A549 (cell line): ENCODE data around the gene GGCX. TPM values are rescaled to one million over a fixed set of nuclear protein-coding genes. Genes with fewer than 3 reads are reported as not detected.

Experiments
- BHLHE40 ChIP-seq: IDR thresholded peaks from 2 replicates; pipeline ENCODE4 v1.6.1; 2012; ENCODE audit warnings: low read depth, low read length, inconsistent platforms
- CBX2 ChIP-seq: fragments of 200-600 bp; sonication (generic); IDR thresholded peaks from 2 replicates; pipeline ENCODE4 v1.6.1; 2016; ENCODE audit warnings: low read depth, mild to moderate bottlenecking, borderline replicate concordance
- CBX8 ChIP-seq: fragments of 200-600 bp; sonication (generic); IDR thresholded peaks from 2 replicates; pipeline ENCODE4 v1.6.1; 2016
- CEBPB ChIP-seq, 2 experiments: fragments of >200 bp in 1 of 2; sonication (Bioruptor Twin) in 1 of 2; formaldehyde crosslinking in 1 of 2; IDR thresholded peaks; 2 replicates each; pipeline ENCODE4 v1.6.1; 2012 to 2016
- CHD2 ChIP-seq: fragments of 150-350 bp; IDR thresholded peaks from 2 replicates; pipeline ENCODE4 v1.6.1; 2014; ENCODE audit warnings: low read length; ENCODE audit not compliant: partially characterized antibody
- CHD4 ChIP-seq: fragments of 200-600 bp; sonication (generic); IDR thresholded peaks from 2 replicates; pipeline ENCODE4 v1.6.1; 2016; ENCODE audit warnings: antibody characterized with exemption, mild to moderate bottlenecking, borderline replicate concordance
- EHF ChIP-seq: fragments of 250-450 bp; sonication (Bioruptor Pico); IDR thresholded peaks from 2 replicates; pipeline ENCODE4 v1.5.0; 2020; ENCODE audit warnings: mild to moderate bottlenecking
- EP300 ChIP-seq, 2 experiments: fragments of >200 bp; sonication (Bioruptor Twin); formaldehyde crosslinking; IDR thresholded peaks; 2 replicates in 1 of 2; 3 replicates in 1 of 2; pipeline ENCODE4 v1.6.1; 2016 to 2017
- ESRRA ChIP-seq: fragments of 150-350 bp; IDR thresholded peaks from 2 replicates; pipeline ENCODE4 v1.6.1; 2014; ENCODE audit warnings: mild to moderate bottlenecking, low read length, borderline replicate concordance
- FOSB ChIP-seq: fragments of 250-450 bp; sonication (Bioruptor Pico); IDR thresholded peaks from 2 replicates; pipeline ENCODE4 v1.5.0; 2020; ENCODE audit warnings: mild to moderate bottlenecking, moderate library complexity
- FOXS1 ChIP-seq: fragments of 250-450 bp; sonication (Bioruptor Pico); IDR thresholded peaks from 2 replicates; pipeline ENCODE4 v1.5.0; 2020; ENCODE audit warnings: mild to moderate bottlenecking, moderate library complexity
- GATA3 ChIP-seq: IDR thresholded peaks from 2 replicates; pipeline ENCODE4 v1.6.1; 2012; ENCODE audit warnings: borderline replicate concordance
- HDAC2 ChIP-seq: fragments of 200-600 bp; sonication (generic); IDR thresholded peaks from 2 replicates; pipeline ENCODE4 v1.6.1; 2016
- HEYL ChIP-seq: fragments of 250-450 bp; sonication (Bioruptor Pico); IDR thresholded peaks from 2 replicates; pipeline ENCODE4 v1.8.0; 2021; ENCODE audit warnings: mild to moderate bottlenecking, moderate library complexity
- HOXA7 ChIP-seq: fragments of 250-450 bp; sonication (Bioruptor Pico); IDR thresholded peaks from 2 replicates; pipeline ENCODE4 v1.5.0; 2020; ENCODE audit warnings: mild to moderate bottlenecking, moderate library complexity
- HOXB5 ChIP-seq: fragments of 250-450 bp; sonication (Bioruptor Pico); IDR thresholded peaks from 2 replicates; pipeline ENCODE4 v1.5.0; 2020; ENCODE audit warnings: mild to moderate bottlenecking, moderate library complexity
- JUN ChIP-seq, 2 experiments: fragments of >200 bp; sonication (Bioruptor Twin); formaldehyde crosslinking; IDR thresholded peaks; 2 replicates in 1 of 2; 3 replicates in 1 of 2; pipeline ENCODE4 v1.6.1; 2016 to 2017
- JUNB ChIP-seq: fragments of >200 bp; sonication (Bioruptor Twin); formaldehyde crosslinking; IDR thresholded peaks from 2 replicates; pipeline ENCODE4 v1.6.1; 2016
- KDM1A ChIP-seq: fragments of 200-600 bp; sonication (generic); IDR thresholded peaks from 2 replicates; pipeline ENCODE4 v1.6.1; 2016; ENCODE audit warnings: low read depth, mild to moderate bottlenecking
- KDM5A ChIP-seq: fragments of 200-600 bp; sonication (generic); IDR thresholded peaks from 2 replicates; pipeline ENCODE4 v1.6.1; 2016; ENCODE audit warnings: antibody characterized with exemption, mild to moderate bottlenecking
- MAFK ChIP-seq: fragments of 450-650 bp; IDR thresholded peaks from 2 replicates; pipeline ENCODE4 v1.6.1; 2014; ENCODE audit not compliant: partially characterized antibody
- MAZ ChIP-seq: fragments of 150-350 bp; IDR thresholded peaks from 2 replicates; pipeline ENCODE4 v1.6.1; 2014; ENCODE audit warnings: antibody characterized with exemption, low read depth, low read length, borderline replicate concordance
- MYC ChIP-seq: IDR thresholded peaks from 2 replicates; pipeline ENCODE4 v1.6.1; 2012; ENCODE audit warnings: mild to moderate bottlenecking, inconsistent platforms, low read length, improper control_type of control experiment, borderline replicate concordance
- NFE2L2 ChIP-seq: fragments of 150-350 bp; conservative IDR thresholded peaks from 2 replicates; pipeline ENCODE4 v1.6.1; 2014; ENCODE audit warnings: low read length
- NPAS2 ChIP-seq: fragments of 250-450 bp; sonication (Bioruptor Pico); IDR thresholded peaks from 2 replicates; pipeline ENCODE4 v1.8.0; 2022; ENCODE audit warnings: mild to moderate bottlenecking, moderate library complexity, borderline replicate concordance
- NR3C1 ChIP-seq: fragments of >200 bp; sonication (Bioruptor Twin); formaldehyde crosslinking; IDR thresholded peaks from 3 replicates; pipeline ENCODE4 v1.6.1; 2017
- PHF8 ChIP-seq: fragments of 200-600 bp; sonication (generic); IDR thresholded peaks from 2 replicates; pipeline ENCODE4 v1.6.1; 2016; ENCODE audit warnings: low read depth, mild to moderate bottlenecking, antibody characterized with exemption, moderate library complexity, borderline replicate concordance
- POLR2A ChIP-seq: IDR thresholded peaks from 2 replicates; pipeline ENCODE4 v1.6.1; 2012; ENCODE audit warnings: mild to moderate bottlenecking, low read length
- RARB ChIP-seq: fragments of 250-450 bp; sonication (Bioruptor Pico); IDR thresholded peaks from 2 replicates; pipeline ENCODE4 v1.8.0; 2021; ENCODE audit warnings: mild to moderate bottlenecking, moderate library complexity
- RCOR1 ChIP-seq: fragments of 150-350 bp; IDR thresholded peaks from 2 replicates; pipeline ENCODE4 v1.6.1; 2014; ENCODE audit warnings: antibody characterized with exemption, low read length, low read depth
- RFX5 ChIP-seq: fragments of 450-650 bp; IDR thresholded peaks from 2 replicates; pipeline ENCODE4 v1.7.1; 2014; ENCODE audit warnings: antibody characterized with exemption, mild to moderate bottlenecking, moderate library complexity
- RNF2 ChIP-seq: fragments of 200-600 bp; sonication (generic); IDR thresholded peaks from 2 replicates; pipeline ENCODE4 v1.6.1; 2016; ENCODE audit warnings: low read depth, mild to moderate bottlenecking, antibody characterized with exemption, moderate library complexity, borderline replicate concordance
- SREBF2 ChIP-seq: fragments of 450-650 bp; IDR thresholded peaks from 2 replicates; pipeline ENCODE4 v1.6.1; 2014; ENCODE audit warnings: mild to moderate bottlenecking, moderate library complexity
- TFCP2L1 ChIP-seq: fragments of 250-450 bp; sonication (Bioruptor Pico); IDR thresholded peaks from 2 replicates; pipeline ENCODE4 v1.5.0; 2021; ENCODE audit warnings: mild to moderate bottlenecking
- TP53 ChIP-seq: fragments of 250-450 bp; sonication (Bioruptor Pico); IDR thresholded peaks from 2 replicates; pipeline ENCODE4 v1.5.0; 2021; ENCODE audit warnings: mild to moderate bottlenecking, moderate library complexity
- ZC3H11A ChIP-seq: fragments of 450-650 bp; IDR thresholded peaks from 2 replicates; pipeline ENCODE4 v1.6.1; 2014; ENCODE audit warnings: antibody characterized with exemption, mild to moderate bottlenecking
- polyA plus RNA-seq, 4 experiments: library from polyadenylated mRNA; depleted of rRNA in 3 of 4; stranded (reverse); fragments of >200 nt; fragmentation: RNase III in 1 of 4; extraction: RNeasy Plus Mini Kit Qiagen cat#74134 plus additional on column Dnase treatment in 1 of 4; gene quantifications; 2 replicates in 3 of 4; 3 replicates in 1 of 4; pipeline ENCODE4 v1.2.3, GENCODE V29; 2011 to 2017
- TF ChIP-seq, protein P1 (sequence below): IDR thresholded peaks from 2 replicates; pipeline ENCODE4 v1.6.1; 2012
- TF ChIP-seq, protein P2 (sequence below): fragments of 250-450 bp; sonication (Bioruptor Pico); IDR thresholded peaks from 2 replicates; pipeline ENCODE4 v1.5.0; 2021; ENCODE audit warnings: mild to moderate bottlenecking, moderate library complexity, borderline replicate concordance
- TF ChIP-seq, protein P3 (sequence below): fragments of >200 bp; sonication (Bioruptor Twin); formaldehyde crosslinking; IDR thresholded peaks from 3 replicates; pipeline ENCODE4 v1.5.1; 2016
- TF ChIP-seq, protein P4 (sequence below): fragments of 450-650 bp; IDR thresholded peaks from 2 replicates; pipeline ENCODE4 v1.6.1; 2014; ENCODE audit warnings: antibody characterized with exemption
- TF ChIP-seq, protein P5 (sequence below): fragments of >200 bp; sonication (Bioruptor Twin); formaldehyde crosslinking; IDR thresholded peaks from 2 replicates; pipeline ENCODE4 v1.6.1; 2016

The GGCX gene
- polyA plus RNA-seq, 2 of the 4 experiments (the other 2 are of a cell fraction), result 39.0 to 55.1 TPM

DNA sequence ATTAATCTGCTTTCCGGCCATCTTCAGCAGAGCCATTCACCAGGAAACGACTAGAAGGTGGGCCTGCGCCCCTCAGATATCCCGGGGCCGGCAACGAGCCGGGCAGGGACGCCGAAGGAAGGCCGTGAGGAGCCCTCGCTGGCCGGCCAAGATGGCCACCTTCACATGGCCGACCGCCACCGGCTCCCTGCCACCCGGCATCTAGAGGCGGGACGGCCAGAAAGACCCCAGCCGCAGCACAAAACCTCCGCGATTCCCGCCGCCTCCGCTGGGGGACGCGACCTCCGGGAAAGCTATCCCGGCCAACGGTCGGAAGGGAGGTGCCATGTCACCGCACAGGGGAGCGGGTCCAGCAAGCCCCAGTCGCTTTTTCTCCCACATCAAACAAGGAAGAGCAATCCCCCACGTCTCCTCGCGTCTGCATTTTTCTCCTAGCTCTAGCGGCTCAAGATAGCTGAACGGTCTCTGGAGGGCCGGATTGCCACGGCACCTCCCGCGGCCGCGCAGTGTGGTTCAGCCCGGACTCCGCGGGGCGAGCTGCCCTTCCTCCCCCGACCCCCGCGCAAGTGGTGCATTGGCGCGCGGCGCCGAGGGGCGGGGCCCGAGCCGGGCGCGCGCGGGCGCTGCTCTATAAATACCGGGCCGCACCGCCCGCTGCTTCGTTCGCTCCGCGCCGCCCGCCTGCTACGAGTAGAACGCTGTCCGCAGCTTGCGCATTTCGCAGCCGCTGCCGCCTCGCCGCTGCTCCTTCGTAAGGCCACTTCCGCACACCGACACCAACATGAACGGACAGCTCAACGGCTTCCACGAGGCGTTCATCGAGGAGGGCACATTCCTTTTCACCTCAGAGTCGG is 22.6 kb downstream of the GGCX start, which contains the start of gene MAT2A (continued):
- no peak for TF ChIP-seq NFE2L2
- no peak for TF ChIP-seq RCOR1
- no peak; the same call in 1 of the 2 replicates for TF ChIP-seq HDAC2
- 0 out of 2 replicates have a peak, but pooled peaks have one; percentile 41 for TF ChIP-seq TP53 (CRISPR knock-in tag)
- TF ChIP-seq, protein P1, sequence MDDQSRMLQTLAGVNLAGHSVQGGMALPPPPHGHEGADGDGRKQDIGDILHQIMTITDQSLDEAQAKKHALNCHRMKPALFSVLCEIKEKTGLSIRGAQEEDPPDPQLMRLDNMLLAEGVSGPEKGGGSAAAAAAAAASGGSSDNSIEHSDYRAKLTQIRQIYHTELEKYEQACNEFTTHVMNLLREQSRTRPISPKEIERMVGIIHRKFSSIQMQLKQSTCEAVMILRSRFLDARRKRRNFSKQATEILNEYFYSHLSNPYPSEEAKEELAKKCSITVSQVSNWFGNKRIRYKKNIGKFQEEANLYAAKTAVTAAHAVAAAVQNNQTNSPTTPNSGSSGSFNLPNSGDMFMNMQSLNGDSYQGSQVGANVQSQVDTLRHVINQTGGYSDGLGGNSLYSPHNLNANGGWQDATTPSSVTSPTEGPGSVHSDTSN, result peak; percentile 84
- TF ChIP-seq FOSB, result no peak
- no peak for TF ChIP-seq CBX8
- TF ChIP-seq, protein P2, sequence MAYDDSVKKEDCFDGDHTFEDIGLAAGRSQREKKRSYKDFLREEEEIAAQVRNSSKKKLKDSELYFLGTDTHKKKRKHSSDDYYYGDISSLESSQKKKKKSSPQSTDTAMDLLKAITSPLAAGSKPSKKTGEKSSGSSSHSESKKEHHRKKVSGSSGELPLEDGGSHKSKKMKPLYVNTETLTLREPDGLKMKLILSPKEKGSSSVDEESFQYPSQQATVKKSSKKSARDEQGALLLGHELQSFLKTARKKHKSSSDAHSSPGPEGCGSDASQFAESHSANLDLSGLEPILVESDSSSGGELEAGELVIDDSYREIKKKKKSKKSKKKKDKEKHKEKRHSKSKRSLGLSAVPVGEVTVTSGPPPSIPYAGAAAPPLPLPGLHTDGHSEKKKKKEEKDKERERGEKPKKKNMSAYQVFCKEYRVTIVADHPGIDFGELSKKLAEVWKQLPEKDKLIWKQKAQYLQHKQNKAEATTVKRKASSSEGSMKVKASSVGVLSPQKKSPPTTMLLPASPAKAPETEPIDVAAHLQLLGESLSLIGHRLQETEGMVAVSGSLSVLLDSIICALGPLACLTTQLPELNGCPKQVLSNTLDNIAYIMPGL (CRISPR knock-in tag), result peak; percentile 57; the same call in 1 of the 2 replicates
- TF ChIP-seq KDM5A, result no peak
- TF ChIP-seq, protein P3, sequence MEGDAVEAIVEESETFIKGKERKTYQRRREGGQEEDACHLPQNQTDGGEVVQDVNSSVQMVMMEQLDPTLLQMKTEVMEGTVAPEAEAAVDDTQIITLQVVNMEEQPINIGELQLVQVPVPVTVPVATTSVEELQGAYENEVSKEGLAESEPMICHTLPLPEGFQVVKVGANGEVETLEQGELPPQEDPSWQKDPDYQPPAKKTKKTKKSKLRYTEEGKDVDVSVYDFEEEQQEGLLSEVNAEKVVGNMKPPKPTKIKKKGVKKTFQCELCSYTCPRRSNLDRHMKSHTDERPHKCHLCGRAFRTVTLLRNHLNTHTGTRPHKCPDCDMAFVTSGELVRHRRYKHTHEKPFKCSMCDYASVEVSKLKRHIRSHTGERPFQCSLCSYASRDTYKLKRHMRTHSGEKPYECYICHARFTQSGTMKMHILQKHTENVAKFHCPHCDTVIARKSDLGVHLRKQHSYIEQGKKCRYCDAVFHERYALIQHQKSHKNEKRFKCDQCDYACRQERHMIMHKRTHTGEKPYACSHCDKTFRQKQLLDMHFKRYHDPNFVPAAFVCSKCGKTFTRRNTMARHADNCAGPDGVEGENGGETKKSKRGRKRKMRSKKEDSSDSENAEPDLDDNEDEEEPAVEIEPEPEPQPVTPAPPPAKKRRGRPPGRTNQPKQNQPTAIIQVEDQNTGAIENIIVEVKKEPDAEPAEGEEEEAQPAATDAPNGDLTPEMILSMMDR, result peak; percentile 60
- peak; percentile 100 for TF ChIP-seq PHF8
- TF ChIP-seq, protein P4, sequence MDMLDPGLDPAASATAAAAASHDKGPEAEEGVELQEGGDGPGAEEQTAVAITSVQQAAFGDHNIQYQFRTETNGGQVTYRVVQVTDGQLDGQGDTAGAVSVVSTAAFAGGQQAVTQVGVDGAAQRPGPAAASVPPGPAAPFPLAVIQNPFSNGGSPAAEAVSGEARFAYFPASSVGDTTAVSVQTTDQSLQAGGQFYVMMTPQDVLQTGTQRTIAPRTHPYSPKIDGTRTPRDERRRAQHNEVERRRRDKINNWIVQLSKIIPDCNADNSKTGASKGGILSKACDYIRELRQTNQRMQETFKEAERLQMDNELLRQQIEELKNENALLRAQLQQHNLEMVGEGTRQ, result no peak
- no peak; a peak in 1 of 4 replicates for TF ChIP-seq CEBPB (IDR thresholded peaks at IDR 0.05)
- TF ChIP-seq EP300 (IDR thresholded peaks at IDR 0.05), result no peak
- no peak for TF ChIP-seq KDM1A
- TF ChIP-seq TFCP2L1 (CRISPR knock-in tag), result peak; percentile 88; the same call in 1 of the 2 replicates
- peak; percentile 24 for TF ChIP-seq CHD2
- TF ChIP-seq CBX2, result no peak
- peak; percentile 99 to 100 for TF ChIP-seq JUN (IDR thresholded peaks at IDR 0.05)
- TF ChIP-seq JUNB, result no peak
- TF ChIP-seq SREBF2, result no peak
- no peak for TF ChIP-seq ESRRA
- 0 out of 2 replicates have a peak, but pooled peaks have one; percentile 36 for TF ChIP-seq NPAS2 (CRISPR knock-in tag)
- TF ChIP-seq MYC, result no peak; the same call in 1 of the 2 replicates
- TF ChIP-seq CHD4, result no peak
- TF ChIP-seq HOXB5, result 0 out of 2 replicates have a peak, but pooled peaks have one; percentile 45
- no peak for TF ChIP-seq MAZ
- peak; percentile 26; the same call in 1 of the 2 replicates for TF ChIP-seq RFX5
- no peak for TF ChIP-seq EHF (CRISPR knock-in tag)
- TF ChIP-seq HOXA7 (CRISPR knock-in tag), result no peak
- no peak for TF ChIP-seq FOXS1
- no peak for TF ChIP-seq NR3C1
- TF ChIP-seq POLR2A, result peak; percentile 100
- TF ChIP-seq, protein P5, sequence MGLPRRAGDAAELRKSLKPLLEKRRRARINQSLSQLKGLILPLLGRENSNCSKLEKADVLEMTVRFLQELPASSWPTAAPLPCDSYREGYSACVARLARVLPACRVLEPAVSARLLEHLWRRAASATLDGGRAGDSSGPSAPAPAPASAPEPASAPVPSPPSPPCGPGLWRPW, result no peak
- peak; percentile 84 for TF ChIP-seq GATA3
- no peak for TF ChIP-seq RARB (CRISPR knock-in tag)
- TF ChIP-seq HEYL, result no peak
- no peak for TF ChIP-seq MAFK
- TF ChIP-seq RNF2, result no peak
- TF ChIP-seq BHLHE40, result peak; percentile 63; the same call in 1 of the 2 replicates
- no peak for TF ChIP-seq ZC3H11A
